Sigmoid colon (tissue), 7 donors: Measurements from ENCODE around the gene ULBP2. TPM values are rescaled to one million over a fixed set of nuclear protein-coding genes. Genes with fewer than 3 reads are reported as not detected.
"Not testable (repeated sequence)": the region's sequence is repeated elsewhere in the genome, so short reads cannot be mapped to it uniquely, and the experiment has no call there.

Experiments used
- DNase-seq: peaks from one replicate; pipeline ENCODE4 v3.0.0-alpha.2; 2019
- H3K27ac ChIP-seq, 4 donors: fragments of 200-600 bp; sonication (generic); one replicate each; pipeline ENCODE4 v1.5.1; 2016 to 2019; ENCODE audit warnings: mild to moderate bottlenecking in 1 of 4
- H3K27me3 ChIP-seq, 3 donors: fragments of 200-600 bp; sonication (generic); one replicate each; pipeline ENCODE4 v1.5.1; 2019; ENCODE audit warnings: mild to moderate bottlenecking in 1 of 3
- H3K36me3 ChIP-seq, 4 donors: fragments of 200-600 bp; sonication (generic); one replicate each; pipeline ENCODE4 v1.5.1; 2016 to 2019
- H3K4me1 ChIP-seq, 4 donors: fragments of 200-600 bp; sonication (generic); one replicate each; pipeline ENCODE4 v1.5.1; 2017 to 2019
- H3K4me3 ChIP-seq, 4 donors: fragments of 200-600 bp; sonication (generic); one replicate each; pipeline ENCODE4 v1.5.1; 2017 to 2019; ENCODE audit warnings: mild to moderate bottlenecking in 2 of 4, moderate library complexity in 1 of 4
- H3K9me3 ChIP-seq, 4 donors: fragments of 200-600 bp in 3 of 4; sonication (generic) in 3 of 4; one replicate each; pipeline versions ENCODE4 v1.5.1 to v1.6.1; 2013 to 2019
- EP300 ChIP-seq, 4 donors: sonication (generic); formaldehyde crosslinking; IDR thresholded peaks; one replicate each; pipeline ENCODE4 v1.6.1; 2017; ENCODE audit warnings: antibody characterized with exemption in 4 of 4
- POLR2A ChIP-seq, 2 donors: fragments of 450-650 bp; IDR thresholded peaks; one replicate each; pipeline ENCODE4 v1.6.1; 2016; ENCODE audit warnings: antibody characterized with exemption in 2 of 2, mild to moderate bottlenecking in 2 of 2, moderate library complexity in 2 of 2
- POLR2AphosphoS5 ChIP-seq, 4 donors: sonication (generic); formaldehyde crosslinking; IDR thresholded peaks; one replicate each; pipeline ENCODE4 v1.6.1; 2017; ENCODE audit warnings: antibody characterized with exemption in 4 of 4
- WGBS, 2 donors: extraction: QIAGEN DNeasy Blood & Tissue Kit; methylation state at CpG; one replicate each; pipeline ENCODE4 v1.1.7; 2013; 5-methylcytosine and 5-hydroxymethylcytosine counted together
- intact Hi-C: fragments of 100-400 bp; cut with DNase I; formaldehyde crosslinking; loops from one replicate; pipeline ENCODE4 v1.15.1; 2023
- polyA plus RNA-seq, 3 donors: library from polyadenylated mRNA; stranded (reverse); fragments of 200-250 nt; gene quantifications; one replicate each; pipeline ENCODE4 v1.2.3, GENCODE V29; 2013
- total RNA-seq, 4 donors: library from RNA; depleted of rRNA; stranded (reverse); fragments of >200 nt; gene quantifications; one replicate each; pipeline ENCODE4 v1.1.0, GENCODE V29; 2016
- TF ChIP-seq, protein P1 (sequence below), 4 experiments: fragments of 450-650 bp in 3 of 4; fragments of 200-600 bp in 1 of 4; IDR thresholded peaks; one replicate each; pipeline ENCODE4 v1.5.1; 2016 to 2019; ENCODE audit warnings: antibody characterized with exemption in 4 of 4, mild to moderate bottlenecking in 3 of 4, moderate library complexity in 2 of 4
- donor health status: healthy with polysubstance abuse.
- donor health status: Bipolar disorder and iron deficiency.
- donor health status: healthy.

Gene ULBP2
- total and polyA plus RNA-seq, 7 donors: 0.34 TPM; not detected in 6

DNA sequence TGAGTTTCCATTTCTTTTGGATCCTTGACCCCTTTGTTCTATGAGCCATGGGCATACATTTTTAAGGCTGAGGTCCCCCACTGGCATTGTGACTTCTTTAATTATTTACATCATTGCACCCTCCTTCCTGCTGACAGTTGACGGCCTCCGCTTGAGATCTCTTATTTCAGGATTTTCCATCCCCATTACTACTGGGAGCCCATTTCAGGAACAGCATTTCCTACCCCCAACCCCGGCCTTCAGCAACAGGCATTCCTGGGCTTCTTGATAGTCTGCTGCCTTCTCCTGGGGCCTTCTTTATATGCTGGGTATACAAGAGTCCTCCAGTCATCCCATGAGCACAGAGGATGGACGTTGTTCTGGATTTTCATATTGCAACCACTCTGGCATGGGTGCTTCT lies 25.8 kb downstream of the ULBP2 start:
- Histone ChIP-seq H3K27ac (no peak overlapping the region), H3K4me3 (no peak overlapping the region), H3K27me3 (peaks cover 22 to 93% (median 57%) of the 10 kb centered on the region in 3 donors), H3K4me1 (peaks cover 0 to 28% (median 26%) of the 10 kb centered on the region in 4 donors), H3K36me3 (no peaks in the 10 kb centered on the region), H3K9me3 (no peaks in the 10 kb centered on the region)
- DNase-seq: no peak
- TF ChIP-seq POLR2A (IDR thresholded peaks at IDR 0.05): no peak
- TF ChIP-seq POLR2AphosphoS5 (IDR thresholded peaks at IDR 0.05): no peak
- TF ChIP-seq, protein P1, sequence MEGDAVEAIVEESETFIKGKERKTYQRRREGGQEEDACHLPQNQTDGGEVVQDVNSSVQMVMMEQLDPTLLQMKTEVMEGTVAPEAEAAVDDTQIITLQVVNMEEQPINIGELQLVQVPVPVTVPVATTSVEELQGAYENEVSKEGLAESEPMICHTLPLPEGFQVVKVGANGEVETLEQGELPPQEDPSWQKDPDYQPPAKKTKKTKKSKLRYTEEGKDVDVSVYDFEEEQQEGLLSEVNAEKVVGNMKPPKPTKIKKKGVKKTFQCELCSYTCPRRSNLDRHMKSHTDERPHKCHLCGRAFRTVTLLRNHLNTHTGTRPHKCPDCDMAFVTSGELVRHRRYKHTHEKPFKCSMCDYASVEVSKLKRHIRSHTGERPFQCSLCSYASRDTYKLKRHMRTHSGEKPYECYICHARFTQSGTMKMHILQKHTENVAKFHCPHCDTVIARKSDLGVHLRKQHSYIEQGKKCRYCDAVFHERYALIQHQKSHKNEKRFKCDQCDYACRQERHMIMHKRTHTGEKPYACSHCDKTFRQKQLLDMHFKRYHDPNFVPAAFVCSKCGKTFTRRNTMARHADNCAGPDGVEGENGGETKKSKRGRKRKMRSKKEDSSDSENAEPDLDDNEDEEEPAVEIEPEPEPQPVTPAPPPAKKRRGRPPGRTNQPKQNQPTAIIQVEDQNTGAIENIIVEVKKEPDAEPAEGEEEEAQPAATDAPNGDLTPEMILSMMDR (IDR thresholded peaks at IDR 0.05): no peak
- 82 to 95% methylated on average over 4 of the region's 4 CpGs for WGBS, 2 donors
- intact Hi-C loops: no loop called here

DNA sequence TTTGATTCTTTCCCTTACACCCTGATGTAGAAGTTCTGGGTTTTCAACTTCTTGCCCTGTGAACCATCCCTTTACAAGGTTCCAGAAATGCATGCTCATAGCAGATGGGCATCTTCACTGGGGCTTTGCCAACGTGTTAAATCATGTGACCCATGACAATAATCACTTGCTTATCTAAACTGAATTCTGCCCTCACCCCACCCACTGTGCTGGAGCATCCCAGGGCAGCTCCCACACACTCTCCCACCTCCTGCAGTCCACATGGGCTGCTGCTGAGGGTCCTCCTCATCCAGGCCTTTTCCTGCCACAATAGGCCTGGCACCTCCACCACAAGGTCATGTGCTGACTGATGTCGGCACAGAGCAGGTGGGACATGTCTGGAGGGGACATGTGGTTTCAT lies 26.2 kb downstream of the ULBP2 start:
- Histone ChIP-seq H3K4me1 (peaks cover 0 to 26% (median 26%) of the 10 kb centered on the region in 4 donors), H3K27me3 (peaks cover 22 to 93% (median 53%) of the 10 kb centered on the region in 3 donors)
- H3K27ac ChIP-seq, H3K4me3 ChIP-seq, H3K36me3 ChIP-seq, intact Hi-C loops, H3K9me3 ChIP-seq: not testable (repeated sequence)
- WGBS, 2 donors: 53 to 69% methylated on average over 2 of the region's 2 CpGs
- peak; percentile 38 for DNase-seq

DNA sequence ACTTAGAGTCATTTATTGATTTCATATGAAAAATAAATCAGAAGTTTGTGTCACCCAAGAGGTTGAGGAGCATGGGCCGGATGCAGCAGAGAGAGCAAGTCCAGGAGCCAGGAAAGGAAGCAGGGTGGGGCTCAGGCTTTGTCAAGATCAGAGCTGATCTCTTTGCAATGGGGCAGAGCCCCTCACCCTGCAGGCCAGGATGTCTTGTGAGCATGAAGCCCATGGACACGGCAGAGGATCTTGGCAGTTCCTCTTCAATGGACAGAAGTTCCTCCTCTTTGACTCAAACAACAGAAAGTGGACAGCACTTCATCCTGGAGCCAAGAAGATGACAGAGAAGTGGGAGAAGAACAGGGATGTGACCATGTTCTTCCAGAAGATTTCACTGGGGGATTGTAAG lies 27.1 kb downstream of the ULBP2 start:
- intact Hi-C loops, DNase-seq, H3K9me3 ChIP-seq, H3K4me3 ChIP-seq, H3K27ac ChIP-seq, H3K36me3 ChIP-seq: not testable (repeated sequence)
- H3K27me3 ChIP-seq: peaks cover 17 to 93% (median 44%) of the 10 kb centered on the region in 3 donors
- peaks cover 0 to 18% (median 17%) of the 10 kb centered on the region in 4 donors for H3K4me1 ChIP-seq
- 72 to 82% methylated on average over 2 of the region's 2 CpGs for WGBS, 2 donors

DNA sequence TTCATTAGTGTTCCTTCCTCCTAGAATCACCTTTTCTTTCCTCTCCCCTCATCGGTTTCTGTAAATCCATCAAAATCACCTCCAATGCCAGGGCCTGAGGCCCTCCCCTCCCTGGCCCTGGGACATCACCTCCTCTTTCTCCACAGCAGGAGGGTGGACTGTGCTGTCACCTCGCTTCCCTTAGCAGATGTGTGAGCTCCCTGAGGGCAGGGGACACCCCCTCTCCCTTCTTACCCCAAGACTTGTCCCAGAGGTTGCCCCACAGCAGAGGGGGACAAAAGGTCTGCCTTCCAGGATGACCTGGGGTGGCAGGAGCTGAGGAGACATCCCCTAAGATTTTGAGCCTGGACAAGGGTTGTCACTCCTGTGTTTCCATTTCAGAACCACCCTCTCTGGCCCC lies 27.8 kb downstream of the ULBP2 start:
- DNase-seq: peak; percentile 30
- intact Hi-C loops: no loop called here
- Histone ChIP-seq H3K9me3 (no peaks in the 10 kb centered on the region), H3K27me3 (peaks cover 10 to 93% (median 36%) of the 10 kb centered on the region in 3 donors), H3K27ac (no peak overlapping the region), H3K4me3 (no peak overlapping the region), H3K4me1 (peaks cover 0 to 11% (median 10%) of the 10 kb centered on the region in 4 donors), H3K36me3 (no peaks in the 10 kb centered on the region)
- WGBS, 2 donors: 75 to 80% methylated on average over 2 of the region's 2 CpGs
- TF ChIP-seq, protein P1 (IDR thresholded peaks at IDR 0.05): no peak
- TF ChIP-seq POLR2A (IDR thresholded peaks at IDR 0.05) (no peak), EP300 (IDR thresholded peaks at IDR 0.05) (no peak), POLR2AphosphoS5 (IDR thresholded peaks at IDR 0.05) (no peak)

DNA sequence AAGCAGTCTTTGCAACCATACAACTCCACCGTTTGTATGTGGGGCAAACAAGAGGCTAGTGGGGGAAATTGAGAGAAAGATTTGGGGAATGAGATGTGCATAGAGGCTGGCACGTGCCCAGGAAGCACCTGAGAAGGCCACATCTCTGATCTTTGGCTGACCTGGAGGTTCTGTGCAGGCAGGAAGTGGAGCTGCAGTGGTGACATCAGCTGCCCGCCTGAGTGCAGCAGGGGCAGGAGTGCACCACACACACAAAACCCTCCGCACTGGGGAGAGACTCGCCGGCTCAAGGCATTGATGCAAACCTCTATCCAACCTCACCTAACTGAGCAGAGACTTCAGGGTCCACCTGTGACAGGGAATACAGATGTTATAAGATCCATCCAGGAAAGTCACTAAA lies 32.6 kb downstream of the ULBP2 start:
- H3K4me1 ChIP-seq, intact Hi-C loops, H3K27ac ChIP-seq, H3K4me3 ChIP-seq, DNase-seq, H3K36me3 ChIP-seq, H3K9me3 ChIP-seq: not testable (repeated sequence)
- peaks cover 0 to 68% (median 2%) of the 10 kb centered on the region in 3 donors for H3K27me3 ChIP-seq
- WGBS, 2 donors: 61 to 62% methylated on average over 6 of the region's 6 CpGs

DNA sequence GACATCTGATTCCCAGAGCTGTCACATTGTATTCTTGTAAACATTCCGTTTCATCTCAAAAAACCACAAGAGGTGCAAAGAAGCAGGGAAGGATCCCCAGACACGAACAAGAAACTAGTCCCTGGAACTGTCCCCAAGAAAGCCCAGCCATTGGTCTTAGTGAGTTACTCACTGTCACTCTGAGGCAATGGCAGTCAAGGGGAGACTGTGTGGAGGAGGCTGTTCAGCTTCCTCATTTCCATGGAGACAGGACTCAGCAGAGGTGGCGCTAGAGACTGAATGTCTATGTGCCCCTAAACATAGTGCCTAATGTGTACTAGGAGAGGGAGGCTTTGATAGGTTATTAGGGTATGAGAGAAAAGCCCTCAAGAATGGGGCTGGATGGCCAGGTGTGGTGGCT lies 33.0 kb downstream of the ULBP2 start:
- H3K36me3 ChIP-seq: no peaks in the 10 kb centered on the region
- 37 to 42% methylated on average over 3 of the region's 3 CpGs for WGBS, 2 donors
- DNase-seq: no peak
- no peak overlapping the region for H3K27ac ChIP-seq
- TF ChIP-seq, protein P1 (IDR thresholded peaks at IDR 0.05): no peak
- TF ChIP-seq POLR2AphosphoS5 (IDR thresholded peaks at IDR 0.05) (no peak), EP300 (IDR thresholded peaks at IDR 0.05) (no peak), POLR2A (IDR thresholded peaks at IDR 0.05) (no peak)
- intact Hi-C loops: no loop called here
- H3K4me3 ChIP-seq: no peak overlapping the region
- H3K4me1 ChIP-seq: no peaks in the 10 kb centered on the region
- peaks cover 0 to 67% (median 2%) of the 10 kb centered on the region in 3 donors for H3K27me3 ChIP-seq
- no peaks in the 10 kb centered on the region for H3K9me3 ChIP-seq
